Prostate gland (tissue), 2 donors: ENCODE measurements around the gene ARMH1. TPM values are rescaled to one million over a fixed set of nuclear protein-coding genes. Genes with fewer than 3 reads are reported as not detected.

ENCODE experiments used
- DNase-seq: peaks from one replicate; pipeline ENCODE4 v3.0.0-alpha.2; 2019; ENCODE audit warnings: low spot score
- H3K27ac ChIP-seq, 2 donors: fragments of 200-600 bp; sonication (generic); 2 replicates each; pipeline ENCODE4 v1.5.1; 2017 to 2019
- H3K27me3 ChIP-seq: fragments of 200-600 bp; sonication (generic); replicated peaks from 2 replicates; pipeline ENCODE4 v1.5.1; 2019; ENCODE audit not compliant: insufficient read depth
- H3K36me3 ChIP-seq, 2 donors: fragments of 200-600 bp; sonication (generic); 1 replicate in 1 of 2; 2 replicates in 1 of 2; pipeline versions ENCODE4 v1.5.1 to v1.8.1; 2017 to 2019
- H3K4me1 ChIP-seq: fragments of 200-600 bp; sonication (generic); replicated peaks from 2 replicates; pipeline ENCODE4 v1.5.1; 2019
- H3K4me3 ChIP-seq, 2 donors: fragments of 200-600 bp; sonication (generic); 2 replicates each; pipeline ENCODE4 v1.5.1; 2017 to 2019
- H3K9me3 ChIP-seq: fragments of 200-600 bp; sonication (generic); 2 replicates; pipeline ENCODE4 v1.5.1; 2017
- POLR2A ChIP-seq: fragments of 450-650 bp; IDR thresholded peaks from one replicate; pipeline ENCODE4 v1.6.1; 2016; ENCODE audit warnings: antibody characterized with exemption, mild to moderate bottlenecking
- POLR2AphosphoS5 ChIP-seq: sonication (generic); formaldehyde crosslinking; IDR thresholded peaks from one replicate; pipeline ENCODE4 v1.6.1; 2017; ENCODE audit warnings: antibody characterized with exemption
- WGBS: methylation state at CpG from one replicate; pipeline ENCODE4 v1.1.5; 2018; 5-methylcytosine and 5-hydroxymethylcytosine counted together
- intact Hi-C: fragments of 100-400 bp; cut with DNase I; formaldehyde crosslinking; loops from one replicate; pipeline ENCODE4 v1.14.2; 2022
- total RNA-seq, 2 donors: library from RNA; depleted of rRNA; stranded (reverse); fragments of >200 nt; gene quantifications; one replicate each; pipeline ENCODE4 v1.1.0, GENCODE V29; 2016
- TF ChIP-seq, protein P1 (sequence below), 4 experiments: fragments of 200-600 bp in 2 of 4; fragments of 450-650 bp in 2 of 4; sonication (generic) in 2 of 4; IDR thresholded peaks; 1 replicate in 3 of 4; 2 replicates in 1 of 4; pipeline ENCODE4 v1.5.1; 2016 to 2019; ENCODE audit warnings: antibody characterized with exemption in 4 of 4, mild to moderate bottlenecking in 2 of 4, moderate library complexity in 2 of 4

ARMH1 gene
- total RNA-seq, 2 donors from 2014 or later, result 1.0 to 3.6 TPM

DNA sequence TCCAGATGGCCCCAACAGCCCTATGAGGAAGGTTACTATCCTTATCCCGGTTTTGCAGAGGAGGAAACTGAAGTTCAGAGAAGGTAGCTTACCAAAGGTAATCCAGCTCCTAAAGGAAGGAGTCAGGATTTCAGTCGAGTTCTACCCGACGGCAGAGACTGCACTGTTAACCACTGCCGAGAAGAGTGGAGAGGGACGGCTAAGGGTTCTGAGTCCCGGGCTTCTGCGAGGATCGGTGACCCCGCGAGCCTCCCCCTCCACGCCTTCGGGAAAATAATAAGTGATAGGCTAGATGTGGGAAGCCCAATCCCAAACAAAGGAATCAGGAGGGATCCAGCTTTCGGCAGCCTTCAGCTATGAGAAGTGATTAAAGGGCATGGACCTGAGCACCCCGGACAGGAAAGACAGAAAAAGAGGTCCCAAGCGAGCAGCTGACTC is 820 bp upstream of the ARMH1 start:
- TF ChIP-seq POLR2A (peak; percentile 58), POLR2AphosphoS5 (no peak)
- TF ChIP-seq, protein P1, sequence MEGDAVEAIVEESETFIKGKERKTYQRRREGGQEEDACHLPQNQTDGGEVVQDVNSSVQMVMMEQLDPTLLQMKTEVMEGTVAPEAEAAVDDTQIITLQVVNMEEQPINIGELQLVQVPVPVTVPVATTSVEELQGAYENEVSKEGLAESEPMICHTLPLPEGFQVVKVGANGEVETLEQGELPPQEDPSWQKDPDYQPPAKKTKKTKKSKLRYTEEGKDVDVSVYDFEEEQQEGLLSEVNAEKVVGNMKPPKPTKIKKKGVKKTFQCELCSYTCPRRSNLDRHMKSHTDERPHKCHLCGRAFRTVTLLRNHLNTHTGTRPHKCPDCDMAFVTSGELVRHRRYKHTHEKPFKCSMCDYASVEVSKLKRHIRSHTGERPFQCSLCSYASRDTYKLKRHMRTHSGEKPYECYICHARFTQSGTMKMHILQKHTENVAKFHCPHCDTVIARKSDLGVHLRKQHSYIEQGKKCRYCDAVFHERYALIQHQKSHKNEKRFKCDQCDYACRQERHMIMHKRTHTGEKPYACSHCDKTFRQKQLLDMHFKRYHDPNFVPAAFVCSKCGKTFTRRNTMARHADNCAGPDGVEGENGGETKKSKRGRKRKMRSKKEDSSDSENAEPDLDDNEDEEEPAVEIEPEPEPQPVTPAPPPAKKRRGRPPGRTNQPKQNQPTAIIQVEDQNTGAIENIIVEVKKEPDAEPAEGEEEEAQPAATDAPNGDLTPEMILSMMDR (IDR thresholded peaks at IDR 0.05), result no peak
- no peaks in the 10 kb centered on the region for H3K9me3 ChIP-seq
- intact Hi-C loops, result no loop called here
- DNase-seq, result no peak
- peak overlapping the region; percentile 96 to 97 for H3K27ac ChIP-seq
- under 1% methylated on average over 16 of the region's 16 CpGs for WGBS
- H3K27me3 ChIP-seq, result no peaks in the 10 kb centered on the region
- no peaks in the 10 kb centered on the region for H3K36me3 ChIP-seq
- peak overlapping the region; percentile 64 to 78 for H3K4me3 ChIP-seq
- H3K4me1 ChIP-seq, result peaks cover 7% of the 10 kb centered on the region

DNA sequence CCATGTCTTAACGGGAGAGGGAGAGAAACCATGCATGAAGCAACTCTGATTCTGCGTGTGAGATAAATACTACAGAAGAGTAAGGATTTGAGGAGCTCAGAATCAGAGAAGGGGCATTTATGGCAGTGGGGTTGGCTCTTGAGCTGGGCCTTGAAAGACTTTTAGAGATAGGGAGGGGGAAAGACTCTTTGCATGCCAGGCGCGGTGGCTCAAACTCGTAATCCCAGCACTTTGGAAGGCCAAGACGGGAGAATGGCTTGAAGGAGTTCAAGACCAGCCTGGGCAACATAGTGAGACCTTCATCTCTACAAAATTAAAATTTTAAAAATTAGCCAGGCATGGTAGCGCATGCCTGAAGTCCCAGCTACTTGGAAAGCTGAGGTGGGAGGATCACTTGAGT is 672 bp downstream of the ARMH1 start:
- DNase-seq, result no peak
- H3K4me1 ChIP-seq, result peaks cover 7% of the 10 kb centered on the region
- H3K36me3 ChIP-seq, result no peaks in the 10 kb centered on the region
- H3K4me3 ChIP-seq, result no peak overlapping the region
- no peaks in the 10 kb centered on the region for H3K27me3 ChIP-seq
- no peaks in the 10 kb centered on the region for H3K9me3 ChIP-seq
- TF ChIP-seq POLR2A (no peak), POLR2AphosphoS5 (no peak)
- TF ChIP-seq, protein P1 (IDR thresholded peaks at IDR 0.05), result no peak
- intact Hi-C loops, result no loop called here
- WGBS, result 86% methylated on average over 7 of the region's 7 CpGs
- H3K27ac ChIP-seq, result peak overlapping the region in 1 of 2 donors; percentile 96

- DNase-seq, result no peak
- Histone ChIP-seq H3K4me1 (peaks cover 7% of the 10 kb centered on the region), H3K27me3 (no peaks in the 10 kb centered on the region), H3K27ac (no peak overlapping the region), H3K36me3 (no peaks in the 10 kb centered on the region), H3K9me3 (no peaks in the 10 kb centered on the region), H3K4me3 (no peak overlapping the region)
- WGBS, result 89% methylated on average over 5 of the region's 5 CpGs
- TF ChIP-seq POLR2AphosphoS5 (no peak), POLR2A (no peak)
- TF ChIP-seq, protein P1 (IDR thresholded peaks at IDR 0.05), result no peak
- intact Hi-C loops, result no loop called here
Measured at GRCh38 chr1:44676484-44677200, 2.1 kb downstream of the ARMH1 start.

DNA sequence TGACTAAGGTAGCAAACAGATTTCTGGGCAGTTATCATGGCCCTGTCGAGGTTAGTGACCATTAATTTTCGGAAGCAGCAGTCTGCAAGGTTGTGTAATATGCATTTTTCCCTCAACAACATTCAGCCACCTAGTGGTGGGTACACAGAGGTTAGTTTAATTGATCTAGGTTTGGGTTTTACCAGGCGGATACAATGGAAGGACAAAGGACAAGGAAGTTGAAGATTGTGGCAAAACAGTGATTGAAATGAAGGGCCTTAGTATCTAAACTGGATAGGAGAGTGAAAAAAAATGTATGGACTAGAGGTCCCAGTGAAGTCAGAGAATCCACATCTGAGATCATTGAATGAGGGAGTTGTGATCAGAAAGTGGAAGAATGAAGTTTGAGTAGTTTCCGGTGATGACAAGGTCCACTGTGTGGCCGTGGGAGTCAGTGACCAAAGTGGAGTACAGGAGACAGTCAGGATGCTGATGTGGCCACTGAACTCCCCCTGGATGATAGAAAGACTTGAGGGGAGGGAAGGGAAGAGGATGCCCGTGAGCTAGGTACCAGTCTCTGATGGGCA is 2.8 kb downstream of the ARMH1 start:
- no peaks in the 10 kb centered on the region for H3K9me3 ChIP-seq
- intact Hi-C loops, result no loop called here
- no peaks in the 10 kb centered on the region for H3K36me3 ChIP-seq
- no peak for DNase-seq
- TF ChIP-seq POLR2AphosphoS5 (no peak), POLR2A (no peak)
- TF ChIP-seq, protein P1 (IDR thresholded peaks at IDR 0.05), result peak in 3 of 4 experiments; percentile 33 to 48 (median 47)
- WGBS, result 68% methylated on average over 6 of the region's 6 CpGs
- no peak overlapping the region for H3K4me3 ChIP-seq
- H3K27me3 ChIP-seq, result no peaks in the 10 kb centered on the region
- no peak overlapping the region for H3K27ac ChIP-seq
- peaks cover 7% of the 10 kb centered on the region for H3K4me1 ChIP-seq

DNA sequence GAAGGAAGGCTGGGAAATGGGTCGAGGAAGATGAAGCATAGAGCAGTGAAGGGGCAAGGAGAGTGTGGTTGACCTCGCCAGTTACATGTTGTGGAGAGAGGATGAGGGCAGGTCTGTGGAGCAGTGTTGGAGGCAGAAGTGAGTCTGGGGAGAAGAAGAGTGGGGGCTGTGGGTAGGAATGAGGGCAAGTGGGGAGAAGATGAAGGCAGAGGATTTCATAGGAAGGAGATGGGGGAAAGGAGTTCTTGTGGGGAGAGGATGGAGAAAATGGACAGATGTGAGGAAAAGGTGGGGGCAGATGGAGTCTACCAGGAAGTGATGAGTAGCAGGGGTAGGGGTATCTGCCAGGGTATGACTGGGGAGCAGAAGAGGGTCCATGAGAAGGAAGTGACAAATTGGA is 3.6 kb downstream of the ARMH1 start:
- intact Hi-C loops, result no loop called here
- H3K27ac ChIP-seq, result no peak overlapping the region
- no peak for DNase-seq
- no peaks in the 10 kb centered on the region for H3K9me3 ChIP-seq
- 95% methylated on average over 2 of the region's 2 CpGs for WGBS
- no peaks in the 10 kb centered on the region for H3K36me3 ChIP-seq
- H3K27me3 ChIP-seq, result no peaks in the 10 kb centered on the region
- H3K4me3 ChIP-seq, result no peak overlapping the region
- H3K4me1 ChIP-seq, result peaks cover 3% of the 10 kb centered on the region
- TF ChIP-seq POLR2A, result no peak
- no peak for TF ChIP-seq POLR2AphosphoS5
- TF ChIP-seq, protein P1 (IDR thresholded peaks at IDR 0.05), result no peak
